HG03432 (cell line): ENCODE data around the gene MPP7.

ENCODE experiments used
- ATAC-seq: cut with Tn5 transposase; IDR thresholded peaks from one replicate; pipeline ENCODE4 v1.9.1; 2021; ENCODE audit warnings: mild to moderate bottlenecking, moderate library complexity; ENCODE audit not compliant: unreplicated experiment

MPP7 gene

DNA sequence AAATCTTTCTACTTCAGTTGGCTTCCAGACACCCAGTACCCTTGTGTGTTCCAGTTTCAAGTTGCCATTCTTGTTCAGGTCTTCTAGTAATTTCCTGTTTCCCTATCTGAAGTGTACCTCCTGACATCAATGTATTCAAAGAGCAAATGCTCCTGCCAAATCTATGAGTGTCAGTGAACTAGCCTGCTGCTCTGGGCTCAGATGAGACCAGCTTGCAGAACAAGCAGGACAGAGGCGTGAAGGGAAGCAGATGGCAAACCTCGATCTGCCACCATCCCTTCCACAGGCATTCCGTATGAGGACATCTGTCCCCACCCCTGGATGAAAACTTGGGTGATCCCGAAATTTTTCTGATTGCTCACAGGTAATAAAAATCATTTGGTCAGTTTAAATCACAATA is 4.4 kb upstream of the MPP7 start:
- ATAC-seq, result no peak

GRCh38 chr10:28305553-28305952 is 2.7 kb upstream of the MPP7 start:
- no peak for ATAC-seq

- no peak for ATAC-seq
Measured at GRCh38 chr10:28304032-28304571, 1.2 kb upstream of the MPP7 start.

DNA sequence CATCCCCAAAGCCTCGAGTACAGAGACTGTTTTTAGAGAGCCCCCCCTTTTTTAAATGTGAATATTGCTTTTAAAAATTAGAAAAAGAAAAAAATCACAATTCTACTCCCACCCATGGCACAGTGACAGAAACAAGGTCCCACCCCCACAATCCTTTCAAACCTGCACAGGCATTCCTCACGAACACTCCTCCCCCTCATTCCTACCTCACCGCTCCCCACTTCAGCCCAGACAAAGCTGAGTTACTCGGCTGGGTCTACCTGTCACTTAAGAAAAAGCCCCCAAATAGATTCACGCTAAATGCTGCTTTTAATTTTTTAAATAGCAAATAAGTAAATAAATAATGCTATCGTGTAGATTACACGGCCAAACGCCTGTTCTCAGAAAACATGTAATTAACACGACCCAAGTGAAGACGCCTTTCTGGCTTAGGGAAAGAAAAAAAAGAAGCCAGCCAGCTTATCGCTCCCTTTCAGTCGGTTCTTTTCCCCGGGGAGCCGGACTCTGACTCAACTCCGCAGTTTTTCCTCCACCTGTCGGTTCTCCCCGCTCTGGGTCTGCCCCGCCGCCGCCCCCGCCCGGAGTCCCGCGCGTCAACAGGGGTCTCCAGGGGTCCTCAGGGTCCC is 739 bp downstream of the MPP7 start:
- no peak for ATAC-seq

GRCh38 chr10:28300027-28300426 is 2.8 kb downstream of the MPP7 start:
- ATAC-seq, result no peak

DNA sequence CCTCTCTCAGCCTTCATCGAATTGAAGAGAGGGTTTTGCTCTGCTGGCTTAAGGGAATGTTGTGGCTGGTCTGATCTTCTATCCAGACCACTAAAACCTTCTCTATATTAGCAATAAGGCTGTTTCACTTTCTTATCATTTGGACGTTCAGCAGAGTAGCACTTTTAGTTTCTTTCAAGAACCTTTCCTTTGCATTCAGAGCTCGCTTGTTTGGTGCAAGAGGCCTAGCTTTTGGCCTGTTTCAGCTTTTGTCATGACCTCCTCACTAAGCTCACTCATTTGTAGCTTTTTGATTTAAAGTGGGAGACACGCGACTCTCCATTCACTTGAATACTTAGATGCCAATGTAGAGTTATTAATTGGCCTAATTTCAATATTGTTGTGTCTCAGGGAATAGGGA is 3.9 kb downstream of the MPP7 start:
- ATAC-seq, result no peak

DNA sequence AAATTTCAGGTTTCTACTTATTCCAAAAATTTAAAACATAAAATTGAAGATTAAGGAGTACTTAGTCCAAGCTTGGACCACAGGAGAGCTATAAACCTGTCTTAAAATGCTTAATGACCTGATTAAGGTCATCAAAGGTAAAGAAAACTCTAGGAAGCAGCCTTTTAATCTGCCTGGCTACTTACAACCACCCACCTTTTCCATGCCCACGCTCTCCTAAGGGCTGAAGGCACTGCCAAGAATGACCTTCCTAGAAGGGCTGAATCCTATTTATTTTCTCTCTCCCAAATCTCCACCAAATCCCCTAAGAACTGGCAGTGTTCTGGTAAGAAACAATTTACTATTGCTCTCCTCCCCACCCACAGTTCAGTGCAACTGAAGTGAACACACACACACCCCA is 6.8 kb downstream of the MPP7 start:
- no peak for ATAC-seq

DNA sequence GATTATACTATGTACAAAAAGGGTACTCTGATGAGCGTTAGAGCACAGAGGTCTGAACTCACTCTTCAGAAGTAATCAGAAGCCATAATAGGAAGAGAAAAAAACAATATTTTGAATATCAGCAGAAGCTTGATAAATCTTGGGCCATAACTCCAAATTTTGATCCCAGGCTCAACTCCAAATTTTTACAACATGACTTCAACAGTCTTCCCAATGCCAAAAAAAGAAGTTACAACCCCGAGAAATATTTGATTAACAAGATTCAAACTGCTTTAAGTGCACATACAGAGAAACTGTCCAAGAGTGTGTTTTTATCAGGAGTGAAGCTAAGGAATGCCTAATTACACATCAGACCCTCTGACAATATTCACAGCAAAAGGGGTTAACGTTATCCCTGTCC is 7.5 kb downstream of the MPP7 start:
- no peak for ATAC-seq

- ATAC-seq, result no peak
Measured at GRCh38 chr10:28294809-28295208, 8.1 kb downstream of the MPP7 start.

DNA sequence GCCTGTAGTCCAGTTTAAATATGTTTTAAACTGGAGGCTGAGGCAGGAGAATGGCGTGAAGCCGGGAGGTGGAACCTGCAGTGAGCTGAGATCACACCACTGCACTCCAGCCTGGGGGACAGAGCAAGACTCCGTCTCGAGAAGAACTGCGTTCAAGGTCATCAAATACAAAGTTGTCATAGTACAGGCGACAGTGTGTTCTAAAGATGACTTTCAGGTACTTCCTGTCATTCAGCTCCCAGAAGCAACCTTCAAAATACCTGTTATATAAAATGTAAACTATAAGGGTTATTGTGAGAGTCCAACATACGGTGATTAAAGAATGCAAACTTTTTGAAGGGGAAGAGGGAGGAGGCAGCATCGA is 8.7 kb downstream of the MPP7 start:
- no peak for ATAC-seq

DNA sequence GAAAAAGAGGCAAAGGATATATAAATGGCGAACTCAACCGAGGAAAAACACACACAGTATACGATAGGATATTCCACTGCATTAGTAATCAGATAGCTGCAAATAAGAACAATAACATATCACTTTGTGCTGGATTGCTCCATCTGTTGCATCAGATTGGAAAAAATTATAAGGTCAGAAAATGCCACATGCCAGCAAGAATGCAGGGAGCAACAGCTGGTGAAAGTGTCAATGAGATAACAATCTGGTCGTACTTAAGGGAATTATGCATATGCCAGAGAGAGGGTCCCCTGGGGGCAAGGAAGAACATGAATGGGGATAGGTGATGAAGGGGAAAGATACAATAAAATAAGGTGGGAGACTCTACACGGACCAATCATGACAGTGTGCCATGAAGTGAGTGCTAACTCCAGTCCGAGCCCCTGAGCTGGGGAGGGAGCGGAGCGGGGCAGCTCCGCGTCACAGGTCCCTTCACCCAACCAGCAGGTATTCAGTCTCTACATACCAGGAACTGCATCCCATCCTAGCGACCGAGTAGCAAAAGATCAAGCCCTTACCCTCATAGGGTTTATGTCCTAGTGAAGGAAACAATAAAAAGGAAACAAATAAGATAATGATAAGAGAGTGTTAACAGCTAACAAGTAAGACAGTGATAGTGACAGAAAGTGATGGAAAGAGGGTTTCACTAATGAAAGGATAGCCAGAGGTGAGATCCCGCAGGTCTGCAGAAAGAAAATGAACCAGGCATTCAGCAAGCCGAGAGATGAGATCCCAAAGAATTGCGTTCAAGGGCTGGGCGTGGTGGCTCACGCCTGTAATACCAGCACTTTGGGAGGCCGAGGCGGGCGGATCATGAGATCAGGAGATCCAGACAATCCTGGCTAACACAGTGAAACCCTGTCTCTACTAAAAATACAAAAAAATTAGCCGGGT is 9.4 kb downstream of the MPP7 start:
- ATAC-seq, result no peak

DNA sequence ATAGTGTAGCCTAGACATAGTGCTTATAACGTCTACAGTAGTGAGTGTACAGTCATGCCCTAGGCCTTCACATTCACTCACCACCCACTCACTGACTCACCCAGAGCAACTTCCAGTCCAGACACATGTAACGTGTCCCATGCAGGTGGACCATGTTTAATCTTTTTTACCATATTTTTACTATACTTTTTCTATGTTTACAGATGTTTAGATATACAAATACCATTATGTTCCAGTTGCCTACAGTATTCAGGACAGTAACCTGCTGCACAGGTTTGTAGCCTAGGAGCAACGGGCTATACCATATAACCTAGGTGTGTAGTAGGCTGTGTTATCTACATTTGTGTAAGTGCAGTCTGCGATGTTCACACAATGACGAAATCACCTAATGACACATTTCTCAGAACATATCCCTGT is 11.0 kb downstream of the MPP7 start:
- ATAC-seq, result no peak

DNA sequence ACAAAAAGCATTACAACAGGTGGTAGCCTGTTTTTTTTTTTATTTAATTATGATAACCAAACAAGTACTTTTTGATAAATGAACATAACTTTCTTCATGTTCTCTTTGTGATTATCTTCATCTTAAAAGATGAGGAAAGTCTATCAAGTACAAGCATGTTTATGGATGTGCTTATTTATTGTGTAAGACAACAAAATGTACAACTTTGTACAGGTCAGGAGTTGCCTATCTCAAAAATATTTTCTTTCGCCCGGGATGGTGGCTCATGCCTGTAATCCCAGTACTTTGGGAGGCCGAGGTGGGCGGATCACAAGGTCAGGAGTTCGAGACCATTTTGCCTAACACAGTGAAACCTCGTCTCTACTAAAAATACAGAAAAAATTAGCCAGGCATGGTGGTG is 17.0 kb downstream of the MPP7 start:
- ATAC-seq, result no peak

DNA sequence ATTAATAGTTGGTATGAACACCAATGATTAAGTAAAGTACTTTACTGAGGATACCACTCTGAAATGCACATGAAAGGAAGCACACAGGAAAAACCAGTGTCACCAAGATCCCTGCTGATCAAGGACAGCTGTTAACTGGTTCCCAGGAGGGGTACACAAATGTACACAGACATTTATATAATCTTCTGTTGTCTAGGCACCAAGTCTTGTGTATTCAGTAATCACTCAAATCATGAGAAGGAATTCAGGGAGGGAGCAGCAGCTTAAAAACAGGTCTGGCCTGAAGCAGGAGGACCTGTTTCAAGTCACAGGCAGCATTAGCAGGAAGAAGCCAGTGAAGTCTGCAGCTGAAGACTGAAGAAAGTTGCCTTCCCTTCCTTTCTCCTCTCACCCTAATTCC is 18.7 kb downstream of the MPP7 start:
- no peak for ATAC-seq

DNA sequence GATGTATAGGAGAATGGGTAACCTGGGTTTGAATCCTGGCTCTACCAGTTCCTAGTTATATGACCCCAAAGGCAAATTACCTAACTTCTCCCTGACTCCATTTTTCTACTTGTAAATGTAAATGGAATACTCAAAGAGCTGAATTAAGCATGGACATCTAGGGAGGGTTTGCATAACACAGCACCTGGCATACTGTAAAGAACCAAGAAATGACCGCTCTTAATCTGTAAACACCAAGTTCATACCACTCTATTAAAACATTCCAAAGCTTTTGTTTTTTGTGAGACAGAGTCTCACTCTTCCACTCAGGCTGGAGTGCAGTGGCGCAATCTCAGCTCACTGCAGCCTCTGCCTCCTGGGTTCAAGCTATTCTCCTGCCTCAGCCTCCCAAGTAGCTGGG is 19.6 kb downstream of the MPP7 start:
- no peak for ATAC-seq

GRCh38 chr10:28282336-28282735 is 20.5 kb downstream of the MPP7 start:
- ATAC-seq, result no peak

- ATAC-seq, result no peak
Measured at GRCh38 chr10:28281726-28282315, 21.0 kb downstream of the MPP7 start.

DNA sequence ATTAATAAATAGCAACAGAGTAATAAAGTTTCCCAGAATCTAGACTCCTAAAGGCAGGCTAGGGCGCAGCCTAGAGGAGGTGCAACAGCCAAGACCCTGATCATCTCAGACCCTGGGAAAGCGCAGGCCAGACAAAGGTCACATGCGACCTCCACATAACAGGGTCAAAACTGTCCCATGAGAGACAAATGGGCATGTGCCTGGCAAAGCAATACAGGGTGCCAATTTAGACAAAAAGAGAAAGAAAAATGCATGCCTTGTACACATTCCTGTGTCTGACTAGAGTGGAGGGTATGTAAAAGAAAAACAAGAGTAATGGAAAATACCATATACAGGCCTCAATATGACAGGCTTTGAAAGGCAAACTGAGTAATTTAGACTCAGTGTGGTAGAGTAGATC is 22.2 kb downstream of the MPP7 start:
- ATAC-seq, result no peak

DNA sequence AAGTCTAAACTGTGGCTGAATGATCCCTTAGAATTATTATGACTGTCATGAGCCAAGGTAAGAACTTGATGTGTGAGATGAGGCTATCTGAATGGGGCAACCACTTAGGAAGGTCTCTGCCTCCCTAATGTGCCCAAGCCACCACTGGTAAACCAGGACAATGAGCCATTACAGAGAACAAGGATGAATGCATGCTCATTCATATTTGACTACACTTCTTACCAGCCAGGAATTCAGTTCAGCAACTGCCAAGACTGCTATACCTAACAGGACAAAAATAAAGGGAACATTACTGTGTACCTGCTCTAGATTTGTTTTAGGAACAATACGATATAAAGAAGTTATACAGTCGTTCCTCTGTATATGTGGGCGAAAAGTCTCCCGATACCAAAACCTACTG is 23.0 kb downstream of the MPP7 start:
- ATAC-seq, result no peak

DNA sequence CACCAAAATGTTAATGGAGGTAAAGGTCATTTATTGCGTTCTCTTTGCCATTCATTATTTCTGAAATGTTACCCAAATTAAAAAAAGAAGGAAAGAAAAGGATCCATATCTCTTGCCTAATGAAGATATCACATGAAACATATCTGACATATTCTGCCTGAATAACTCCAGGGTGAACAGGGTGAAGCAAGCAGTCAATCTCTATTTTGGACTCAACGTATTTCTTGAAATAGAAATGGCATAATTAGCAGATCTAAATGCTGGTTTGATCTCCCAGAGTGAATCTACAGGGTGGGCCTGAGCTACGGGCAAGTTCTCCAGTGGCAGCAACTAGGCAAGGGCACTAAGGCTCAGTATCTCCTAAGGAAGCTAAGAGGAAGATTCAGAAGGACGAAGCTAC is 24.0 kb downstream of the MPP7 start:
- no peak for ATAC-seq

DNA sequence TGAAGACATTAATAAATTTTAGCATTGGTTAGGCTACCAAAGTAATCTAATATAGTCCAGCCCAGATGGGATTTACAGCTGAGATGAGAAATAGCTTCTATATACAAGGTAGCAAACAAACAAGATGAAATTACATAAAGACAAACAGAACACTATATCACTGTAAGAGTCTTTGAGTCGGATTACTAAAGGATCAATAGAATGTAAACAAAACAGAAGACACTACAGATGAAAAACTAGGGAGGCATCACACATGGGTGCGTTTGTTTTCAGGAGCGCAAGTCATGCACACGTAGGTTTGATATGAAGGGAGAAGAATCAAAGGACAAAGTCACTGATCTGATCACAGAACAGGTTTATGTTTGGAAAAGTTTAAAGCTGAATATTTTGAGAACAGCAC is 26.5 kb downstream of the MPP7 start:
- no peak for ATAC-seq

DNA sequence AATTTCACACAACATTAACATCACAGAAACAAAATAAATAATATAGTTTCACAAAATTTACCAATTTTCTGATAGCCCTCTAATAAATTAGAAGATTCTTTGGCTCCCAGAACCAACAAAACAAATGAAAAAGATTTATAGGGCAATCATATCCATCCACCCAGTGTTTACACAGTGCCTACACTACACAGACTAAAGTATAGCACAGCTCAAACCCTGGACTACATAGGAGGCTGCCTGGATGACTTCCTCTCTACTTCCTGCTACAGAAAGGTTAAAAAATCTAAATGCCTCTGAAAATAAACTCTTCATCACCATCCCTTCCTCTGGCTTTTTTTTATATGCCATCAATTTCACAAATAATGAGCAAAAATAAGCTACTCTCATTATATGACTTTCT is 28.4 kb downstream of the MPP7 start:
- no peak for ATAC-seq
